ENCODE data around the gene SIPA1L3.

DNA sequence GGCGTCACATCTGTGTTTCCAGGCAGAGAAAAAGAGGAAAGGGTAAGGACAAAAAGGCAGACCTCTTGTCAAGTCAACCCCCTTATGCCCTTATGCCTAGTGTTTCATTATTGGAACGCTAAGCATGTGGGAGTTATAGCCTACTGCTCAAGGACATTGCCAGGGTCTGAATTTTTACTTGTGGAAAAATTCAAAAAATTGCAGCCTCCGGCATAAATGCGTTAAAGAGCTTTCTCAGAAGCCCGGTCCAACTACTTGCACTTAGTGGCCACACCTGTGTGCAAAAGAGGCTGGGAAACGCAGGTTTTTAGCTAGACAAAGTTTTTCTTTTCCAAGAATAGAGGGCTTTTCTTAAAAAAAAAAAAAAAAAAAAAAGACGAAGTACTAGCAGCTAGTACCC lies 177.2 kb downstream of the SIPA1L3 start:
- TF ChIP-seq, protein P1, sequence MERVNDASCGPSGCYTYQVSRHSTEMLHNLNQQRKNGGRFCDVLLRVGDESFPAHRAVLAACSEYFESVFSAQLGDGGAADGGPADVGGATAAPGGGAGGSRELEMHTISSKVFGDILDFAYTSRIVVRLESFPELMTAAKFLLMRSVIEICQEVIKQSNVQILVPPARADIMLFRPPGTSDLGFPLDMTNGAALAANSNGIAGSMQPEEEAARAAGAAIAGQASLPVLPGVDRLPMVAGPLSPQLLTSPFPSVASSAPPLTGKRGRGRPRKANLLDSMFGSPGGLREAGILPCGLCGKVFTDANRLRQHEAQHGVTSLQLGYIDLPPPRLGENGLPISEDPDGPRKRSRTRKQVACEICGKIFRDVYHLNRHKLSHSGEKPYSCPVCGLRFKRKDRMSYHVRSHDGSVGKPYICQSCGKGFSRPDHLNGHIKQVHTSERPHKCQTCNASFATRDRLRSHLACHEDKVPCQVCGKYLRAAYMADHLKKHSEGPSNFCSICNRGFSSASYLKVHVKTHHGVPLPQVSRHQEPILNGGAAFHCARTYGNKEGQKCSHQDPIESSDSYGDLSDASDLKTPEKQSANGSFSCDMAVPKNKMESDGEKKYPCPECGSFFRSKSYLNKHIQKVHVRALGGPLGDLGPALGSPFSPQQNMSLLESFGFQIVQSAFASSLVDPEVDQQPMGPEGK (CRISPR knock-in tag; IDR thresholded peaks at IDR 0.05; ENCODE audit: borderline replicate concordance): no peak
- TF ChIP-seq, protein P2, sequence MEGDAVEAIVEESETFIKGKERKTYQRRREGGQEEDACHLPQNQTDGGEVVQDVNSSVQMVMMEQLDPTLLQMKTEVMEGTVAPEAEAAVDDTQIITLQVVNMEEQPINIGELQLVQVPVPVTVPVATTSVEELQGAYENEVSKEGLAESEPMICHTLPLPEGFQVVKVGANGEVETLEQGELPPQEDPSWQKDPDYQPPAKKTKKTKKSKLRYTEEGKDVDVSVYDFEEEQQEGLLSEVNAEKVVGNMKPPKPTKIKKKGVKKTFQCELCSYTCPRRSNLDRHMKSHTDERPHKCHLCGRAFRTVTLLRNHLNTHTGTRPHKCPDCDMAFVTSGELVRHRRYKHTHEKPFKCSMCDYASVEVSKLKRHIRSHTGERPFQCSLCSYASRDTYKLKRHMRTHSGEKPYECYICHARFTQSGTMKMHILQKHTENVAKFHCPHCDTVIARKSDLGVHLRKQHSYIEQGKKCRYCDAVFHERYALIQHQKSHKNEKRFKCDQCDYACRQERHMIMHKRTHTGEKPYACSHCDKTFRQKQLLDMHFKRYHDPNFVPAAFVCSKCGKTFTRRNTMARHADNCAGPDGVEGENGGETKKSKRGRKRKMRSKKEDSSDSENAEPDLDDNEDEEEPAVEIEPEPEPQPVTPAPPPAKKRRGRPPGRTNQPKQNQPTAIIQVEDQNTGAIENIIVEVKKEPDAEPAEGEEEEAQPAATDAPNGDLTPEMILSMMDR (IDR thresholded peaks at IDR 0.05 in 2 of 3, conservative IDR thresholded peaks at IDR 0.05 in 1 of 3; ENCODE audit: insufficient read depth in 2 of 3, low read depth in 1 of 3, low read length in 3 of 3): no peak
- no peak for TF ChIP-seq HDAC2 (IDR thresholded peaks at IDR 0.05)

Data from K562 (cell line).